Epithelial cell of proximal tubule (primary cell): ENCODE measurements around the gene GABARAPL2. TPM values are rescaled to one million over a fixed set of nuclear protein-coding genes. Genes with fewer than 3 reads are reported as not detected.
"Not testable (repeated sequence)": the region's sequence is repeated elsewhere in the genome, so short reads cannot be mapped to it uniquely, and the experiment has no call there.

ENCODE experiments used
- DNase-seq: peaks from one replicate; pipeline ENCODE4 v3.0.0-alpha.2; 2011; ENCODE audit warnings: low read depth
- H3K4me3 ChIP-seq: 2 replicates; pipeline ENCODE4 v1.5.1; 2011; ENCODE audit warnings: low read depth, mild to moderate bottlenecking, low read length
- CTCF ChIP-seq: conservative IDR thresholded peaks from 2 replicates; pipeline ENCODE4 v1.5.1; 2012; ENCODE audit warnings: low read depth, mild to moderate bottlenecking, low read length
- total RNA-seq: library from RNA; depleted of rRNA; stranded (reverse); fragments of >200 nt; gene quantifications from 2 replicates; pipeline ENCODE4 v1.2.3, GENCODE V29; 2015

GABARAPL2 gene
- total RNA-seq, 1 donor from 2014 or later: 79.8 TPM

GRCh38 chr16:75541236-75541635, 24.9 kb upstream of the GABARAPL2 start:
- TF ChIP-seq CTCF: no peak
- H3K4me3 ChIP-seq: no peak overlapping the region
- no peak for DNase-seq

GRCh38 chr16:75542462-75542861, 23.7 kb upstream of the GABARAPL2 start:
- not testable (repeated sequence) for DNase-seq, H3K4me3 ChIP-seq

GRCh38 chr16:75545879-75546278, 20.3 kb upstream of the GABARAPL2 start:
- not testable (repeated sequence) for DNase-seq, H3K4me3 ChIP-seq

- H3K4me3 ChIP-seq: no peak overlapping the region
- DNase-seq: no peak
- no peak for TF ChIP-seq CTCF
Observed at GRCh38 chr16:75546293-75546692, 19.9 kb upstream of the GABARAPL2 start.

GRCh38 chr16:75548456-75548855, 17.7 kb upstream of the GABARAPL2 start:
- not testable (repeated sequence) for H3K4me3 ChIP-seq, DNase-seq

GRCh38 chr16:75550211-75550662, 15.9 kb upstream of the GABARAPL2 start:
- no peak for DNase-seq
- peak; percentile 75 for TF ChIP-seq CTCF
- H3K4me3 ChIP-seq: no peak overlapping the region

- TF ChIP-seq CTCF: no peak
- no peak for DNase-seq
- H3K4me3 ChIP-seq: no peak overlapping the region
Observed at GRCh38 chr16:75552951-75553350, 13.2 kb upstream of the GABARAPL2 start.

GRCh38 chr16:75555213-75555706, 10.9 kb upstream of the GABARAPL2 start:
- no peak for DNase-seq
- no peak for TF ChIP-seq CTCF
- H3K4me3 ChIP-seq: peak overlapping the region; percentile 75

- DNase-seq: peak; percentile 32
- peak within 1 kb of the TSS; percentile 75 for H3K4me3 ChIP-seq
- TF ChIP-seq CTCF: no peak
Observed at GRCh38 chr16:75555707-75556430, 10.3 kb upstream of the GABARAPL2 start, which contains the start of gene TMEM231. TSS of gene TMEM231 (minus strand) at chr16:75556252. CDS start at chr16:75556209, 43 bp downstream.
